Middle frontal gyrus (tissue), 1 donor: Measurements from ENCODE around the gene MGST3.
"Not testable (repeated sequence)": the region's sequence is repeated elsewhere in the genome, so short reads cannot be mapped to it uniquely, and the experiment has no call there.

Experiments used
- DNase-seq: peaks from one replicate; pipeline ENCODE4 v3.0.0-alpha.2; 2015; ENCODE audit warnings: low spot score; ENCODE audit errors: extremely low spot score

Gene MGST3

GRCh38 chr1:165650981-165651625 is 20.1 kb downstream of the MGST3 start:
- DNase-seq = no peak

- DNase-seq = not testable (repeated sequence)
These were observed 27.9 kb downstream of the MGST3 start for GRCh38 chr1:165658766-165659580.

DNA sequence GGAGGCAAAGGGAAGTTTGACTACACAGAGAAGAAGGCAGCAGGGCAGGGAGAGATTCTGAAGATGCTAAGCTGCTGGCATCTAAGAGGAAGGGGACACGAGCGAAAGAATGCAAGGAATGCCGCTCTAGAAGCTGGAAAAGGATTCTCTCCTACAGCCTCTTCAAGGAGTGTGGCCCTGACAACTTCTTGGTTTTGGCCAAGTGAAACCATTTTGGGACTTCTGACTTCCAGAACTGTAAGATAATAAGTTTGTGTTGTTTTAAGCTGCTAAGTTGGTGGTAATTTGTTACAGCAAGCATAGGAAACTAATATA is 28.5 kb downstream of the MGST3 start:
- DNase-seq = no peak

DNA sequence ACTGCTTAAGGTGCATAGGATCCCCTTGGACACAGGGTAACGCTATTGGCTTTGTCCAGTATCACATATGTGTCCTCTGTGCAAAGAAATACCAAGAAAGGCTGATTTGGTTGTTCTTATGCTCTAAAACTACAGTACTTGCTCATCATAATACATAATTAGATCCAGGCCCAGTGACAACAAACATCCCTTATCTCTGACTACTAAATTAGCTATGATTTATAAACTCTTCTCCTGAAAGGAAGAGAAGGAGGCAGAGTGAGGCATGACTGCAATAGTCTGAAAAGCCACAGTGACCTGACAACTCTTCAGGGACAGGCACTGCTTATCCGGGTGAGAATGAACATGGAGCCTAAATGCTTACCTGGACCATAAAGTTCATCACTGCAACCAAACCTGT is 30.7 kb downstream of the MGST3 start:
- DNase-seq = no peak

DNA sequence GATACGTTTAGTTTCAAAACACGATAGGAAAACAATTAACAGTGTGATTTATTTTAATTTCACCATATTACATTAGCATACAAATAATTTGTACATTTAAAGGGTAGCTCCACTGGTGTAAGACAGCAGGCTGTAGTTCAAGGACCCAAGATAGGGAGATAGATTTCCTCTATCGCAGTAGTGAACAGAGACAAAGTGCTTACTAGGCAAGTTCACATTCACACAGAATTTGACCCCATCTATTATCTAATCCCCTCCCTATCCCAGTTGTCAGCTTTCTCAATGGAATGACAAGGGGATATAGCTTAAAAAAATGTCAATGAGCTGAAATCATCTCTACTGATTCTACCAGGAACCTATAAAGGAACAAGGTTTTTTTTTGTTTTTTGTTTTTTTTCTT is 31.2 kb downstream of the MGST3 start:
- no peak for DNase-seq

GRCh38 chr1:165666152-165666825 is 35.3 kb downstream of the MGST3 start:
- no peak for DNase-seq

DNA sequence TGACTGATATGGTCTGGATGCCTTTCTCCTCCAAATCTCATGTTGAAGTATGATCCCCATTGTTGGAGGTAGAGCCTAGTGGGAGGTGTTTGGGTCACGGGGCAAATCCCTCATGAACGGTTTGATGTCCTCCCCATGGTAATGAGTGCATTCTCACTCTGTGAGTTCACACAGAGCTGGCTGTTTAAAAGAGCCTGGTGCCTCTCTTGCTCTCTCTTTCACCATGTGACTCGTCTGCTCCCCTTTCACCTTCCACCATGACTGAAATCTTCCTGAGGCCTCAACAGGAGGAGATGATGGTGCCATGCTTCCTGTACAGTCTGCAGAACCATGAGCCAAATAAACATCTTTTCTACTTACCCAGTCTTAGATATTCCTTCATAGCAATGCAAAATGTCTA is 37.1 kb downstream of the MGST3 start:
- DNase-seq = no peak

DNA sequence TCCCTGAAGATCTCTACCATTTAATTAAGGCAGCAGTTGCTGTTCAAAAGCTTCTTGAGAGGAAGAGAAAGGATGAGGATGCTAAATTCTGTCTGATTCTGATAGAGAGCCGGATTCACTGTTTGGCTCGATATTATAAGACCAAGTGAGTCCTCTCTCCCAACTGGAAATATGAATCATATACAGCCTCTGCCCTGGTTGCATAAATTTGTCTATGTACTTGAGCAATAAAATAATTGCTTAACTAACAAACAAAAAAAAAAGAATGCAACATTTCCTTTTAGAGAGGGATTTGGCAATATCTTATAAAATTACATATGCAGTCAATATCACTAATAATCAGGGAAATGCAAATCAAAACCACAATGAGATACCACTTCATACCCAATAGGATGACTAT is 40.5 kb downstream of the MGST3 start:
- no peak for DNase-seq

- no peak for DNase-seq
These were observed 43.6 kb downstream of the MGST3 start for GRCh38 chr1:165674599-165674998.

DNA sequence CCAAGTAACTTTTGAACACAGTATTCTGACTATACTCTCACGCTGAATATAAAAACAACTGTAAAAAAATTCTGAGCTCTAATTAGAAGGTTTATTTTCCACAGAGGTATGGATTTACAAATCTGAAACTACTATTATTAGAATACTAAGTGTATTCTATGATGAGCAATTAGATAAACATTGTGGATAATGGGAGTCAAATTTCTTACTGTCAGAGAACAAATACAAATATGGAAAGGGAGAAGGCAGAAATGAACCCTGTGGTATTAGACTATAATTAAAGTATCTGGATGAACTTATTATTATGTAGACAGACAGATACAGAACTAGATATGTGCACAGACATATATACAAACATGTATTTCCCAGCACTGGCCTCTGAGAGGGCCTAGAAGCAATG is 44.8 kb downstream of the MGST3 start:
- no peak for DNase-seq

DNA sequence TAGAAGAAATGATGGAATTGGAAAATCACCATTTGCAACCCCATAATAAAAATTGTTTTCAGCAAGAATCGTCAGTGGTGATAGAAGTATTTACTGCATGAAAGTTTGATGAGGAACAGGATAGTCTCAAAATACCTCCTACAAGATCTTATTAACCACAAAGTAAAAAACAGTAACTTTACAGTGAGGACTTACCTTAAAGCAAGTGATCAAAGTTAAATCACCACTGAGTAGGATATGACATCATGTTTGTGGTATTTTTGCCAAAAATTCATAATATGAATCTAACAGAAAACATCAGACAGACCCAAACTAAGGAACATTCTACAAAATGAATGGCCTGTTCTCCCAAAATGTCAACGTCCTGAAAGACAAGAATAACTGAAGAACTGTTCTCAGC is 47.5 kb downstream of the MGST3 start:
- no peak for DNase-seq

DNA sequence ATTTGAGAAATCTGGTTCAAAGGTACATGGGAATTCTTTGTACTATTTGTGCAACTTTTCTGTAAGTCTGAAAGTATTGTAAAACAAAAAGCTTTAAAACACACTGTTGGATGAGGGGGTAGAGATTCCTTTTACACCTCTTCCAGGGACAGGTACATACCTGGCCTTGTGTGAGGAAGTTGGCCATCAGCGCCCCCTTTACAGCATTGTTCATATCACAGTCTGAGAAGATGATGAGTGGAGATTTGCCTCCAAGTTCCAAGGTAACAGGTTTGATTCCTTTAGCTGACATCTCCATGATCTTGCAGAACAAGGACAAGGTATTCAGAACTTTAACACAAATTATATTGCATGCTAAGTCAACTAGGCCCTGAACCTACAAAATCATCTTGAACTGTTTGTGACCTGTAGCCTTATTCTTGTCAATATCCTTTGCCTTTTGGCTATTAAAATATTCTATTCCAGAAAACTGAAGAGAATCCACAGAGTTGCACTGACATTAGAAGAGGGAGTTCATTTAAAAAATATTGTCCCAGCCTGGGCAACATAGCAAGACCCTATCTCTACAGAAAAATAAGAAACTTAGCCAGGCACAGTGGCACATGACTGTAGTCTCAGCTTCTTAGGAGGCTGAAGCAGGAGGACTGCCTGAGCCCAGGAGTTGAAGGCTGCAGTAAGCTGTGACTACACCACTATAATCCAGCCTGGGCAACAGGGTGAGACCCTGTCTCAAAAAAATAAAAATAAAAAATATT is 48.4 kb downstream of the MGST3 start:
- no peak for DNase-seq

GRCh38 chr1:165680303-165680702 is 49.3 kb downstream of the MGST3 start:
- DNase-seq = no peak

DNA sequence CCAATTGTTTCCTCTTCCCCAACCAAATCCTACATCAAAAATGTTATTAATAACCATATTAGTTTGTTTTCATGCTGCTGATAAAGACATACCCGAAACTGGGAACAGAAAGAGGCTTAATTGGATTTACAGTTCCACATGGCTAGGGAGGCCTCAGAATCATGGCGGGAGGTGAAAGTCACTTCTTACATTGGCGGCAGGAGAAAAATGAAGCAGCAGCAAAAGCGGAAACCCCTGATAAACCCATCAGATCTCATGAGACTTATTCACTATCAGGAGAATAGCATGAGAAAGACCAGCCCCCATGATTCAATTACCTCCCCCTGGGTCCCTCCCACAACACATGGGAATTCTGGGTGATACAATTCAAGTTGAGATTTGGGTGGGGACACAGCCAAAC is 49.7 kb downstream of the MGST3 start:
- DNase-seq = not testable (repeated sequence)

DNA sequence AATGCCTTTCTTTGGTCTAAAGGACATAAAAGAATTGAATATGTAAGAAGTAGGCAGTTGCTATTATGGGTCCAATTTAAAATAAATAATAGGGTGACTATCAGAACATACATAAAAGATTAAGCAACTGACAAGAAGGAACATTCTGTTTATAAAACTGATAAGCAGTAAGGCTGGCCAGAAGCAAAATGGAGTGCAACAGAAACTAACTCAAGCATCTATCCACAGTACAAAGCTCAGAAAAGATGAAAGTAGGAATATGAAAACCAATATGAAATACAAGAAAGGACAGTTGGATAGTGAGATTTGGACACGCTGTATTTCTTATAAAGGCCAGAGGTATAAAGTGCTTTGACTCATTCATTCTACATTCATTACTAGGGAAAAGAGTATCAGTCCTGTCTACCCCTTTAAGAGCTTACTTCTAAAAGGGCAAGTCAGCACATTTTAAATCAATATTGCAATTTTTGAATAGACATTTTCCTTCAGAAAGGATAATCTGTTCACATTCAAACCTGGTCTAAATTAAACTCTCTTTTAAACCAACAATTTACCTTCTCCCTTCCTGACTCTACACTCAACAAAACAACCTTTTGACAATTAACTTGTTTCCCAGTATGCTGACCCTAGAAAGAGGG is 52.9 kb downstream of the MGST3 start:
- no peak for DNase-seq

DNA sequence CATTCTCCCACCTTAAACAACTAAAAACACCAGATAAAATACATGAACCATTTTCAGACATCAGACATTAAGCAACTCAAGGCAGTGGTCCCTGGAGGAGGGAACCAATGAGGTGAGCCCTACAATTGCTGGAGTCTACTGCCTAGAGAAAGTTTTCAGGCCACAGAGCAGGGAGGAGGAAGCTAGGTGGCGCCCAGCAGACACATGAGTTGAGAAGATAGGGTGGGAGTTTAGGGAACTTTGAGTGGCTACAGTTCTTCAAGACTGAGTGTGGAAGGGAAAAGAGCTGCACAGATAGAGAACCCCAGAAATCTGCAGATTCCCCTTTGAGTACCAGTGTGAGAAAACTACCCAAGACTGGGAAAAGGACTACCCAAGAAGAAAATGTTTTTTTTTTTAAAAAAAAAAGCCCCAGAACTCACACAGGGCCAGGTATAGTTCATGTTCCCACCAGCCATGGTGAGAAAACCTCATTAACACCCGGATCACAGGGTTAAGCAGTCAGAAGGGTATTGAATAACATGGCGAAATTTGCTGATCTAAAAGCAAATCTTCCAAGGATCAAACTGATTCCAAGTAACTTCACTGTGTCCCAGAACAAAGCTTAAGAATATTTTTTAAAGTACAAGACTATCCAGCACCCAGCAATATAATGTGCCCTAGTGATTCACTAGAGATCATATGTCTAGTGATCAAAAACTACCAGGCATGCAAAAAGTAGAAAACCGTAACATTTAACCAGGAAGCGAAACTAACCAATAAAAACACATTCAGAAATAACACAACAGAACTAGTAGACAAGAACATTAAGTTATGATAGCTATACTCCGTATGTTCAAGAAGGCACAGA is 55.3 kb downstream of the MGST3 start:
- no peak for DNase-seq

DNA sequence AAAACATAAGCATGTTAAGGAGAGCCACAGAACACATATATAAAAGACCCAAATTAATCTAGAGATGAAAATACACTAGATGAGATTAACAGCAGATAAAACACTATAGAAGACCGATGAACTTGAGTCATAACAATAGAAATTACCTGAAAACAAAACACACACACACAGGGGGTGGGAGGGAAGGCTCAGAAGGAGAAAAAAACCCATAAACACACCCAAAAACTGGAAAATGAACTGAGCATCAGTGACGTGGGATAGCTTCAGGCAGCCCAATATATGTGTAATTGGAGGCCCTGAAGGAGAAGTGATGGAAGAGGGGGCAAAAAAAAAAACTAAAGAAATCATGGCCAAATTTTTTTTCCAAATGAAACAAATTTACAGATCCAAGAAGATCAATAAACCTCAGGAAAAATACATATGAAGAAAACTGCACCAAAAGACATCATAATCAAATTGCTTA is 56.0 kb downstream of the MGST3 start:
- DNase-seq = no peak

DNA sequence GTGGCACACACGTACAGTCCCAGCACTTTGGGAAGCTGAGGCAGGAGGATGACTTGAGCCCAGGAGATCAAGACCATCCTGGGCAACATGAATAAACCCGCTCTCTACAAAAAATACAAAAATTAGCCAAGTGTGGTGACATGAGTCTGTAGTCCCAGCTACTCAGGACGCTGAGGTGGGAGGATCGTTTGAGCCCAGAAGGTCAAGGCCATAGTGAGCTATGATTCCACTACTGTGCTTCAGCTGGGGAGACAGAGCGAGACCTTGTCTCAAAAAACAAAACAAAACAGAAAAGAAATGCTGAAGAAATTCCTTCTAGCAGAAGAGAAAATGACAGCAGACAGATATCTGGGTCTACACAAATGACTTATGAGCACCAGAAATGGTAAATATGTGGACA is 57.0 kb downstream of the MGST3 start:
- no peak for DNase-seq

DNA sequence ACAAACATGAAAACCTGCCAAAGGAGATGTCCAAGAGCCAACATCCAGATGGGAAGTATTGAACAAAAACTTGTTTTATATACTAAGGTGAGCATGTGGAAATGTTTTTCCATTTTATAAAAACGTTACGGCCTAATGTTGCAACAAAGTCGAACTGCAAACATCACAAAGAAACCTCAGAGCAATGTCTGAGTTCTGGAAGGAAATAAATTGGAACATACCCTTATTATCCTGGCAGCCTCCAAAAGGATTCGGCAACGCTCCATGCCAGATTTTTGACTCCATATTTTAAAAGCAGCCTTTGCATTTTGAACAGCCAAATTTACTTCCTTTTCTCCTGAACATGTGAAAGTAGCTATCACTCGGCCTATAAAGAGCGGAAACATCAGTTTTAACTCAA is 64.0 kb downstream of the MGST3 start:
- no peak for DNase-seq

DNA sequence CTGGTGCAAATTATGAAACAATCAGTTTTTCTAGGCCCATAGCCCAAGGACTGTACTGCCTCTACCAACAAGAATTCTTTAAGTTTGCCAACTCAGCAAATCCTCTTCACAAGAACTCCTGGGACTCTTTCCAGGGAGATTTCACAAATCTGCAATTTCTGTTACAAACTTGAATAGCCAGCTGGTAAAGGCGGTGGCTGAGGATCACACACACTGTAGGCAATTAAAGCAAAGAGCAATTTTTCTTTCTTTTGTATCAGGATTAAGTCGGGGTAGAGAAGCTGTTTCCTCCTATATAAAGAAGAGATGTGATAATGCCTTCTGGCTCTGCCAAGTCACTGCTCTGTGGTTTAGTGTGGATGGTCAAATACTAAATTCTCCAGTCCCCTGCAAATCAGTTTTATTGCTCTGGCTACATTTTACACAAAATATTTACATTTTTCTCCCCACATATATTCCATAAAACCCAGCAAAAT is 65.6 kb downstream of the MGST3 start:
- DNase-seq = peak; percentile 28
